ENCODE data around the gene SLC25A36.
"Not testable (repeated sequence)": the region's sequence is repeated elsewhere in the genome, so short reads cannot be mapped to it uniquely, and the experiment has no call there.

SLC25A36 gene

DNA sequence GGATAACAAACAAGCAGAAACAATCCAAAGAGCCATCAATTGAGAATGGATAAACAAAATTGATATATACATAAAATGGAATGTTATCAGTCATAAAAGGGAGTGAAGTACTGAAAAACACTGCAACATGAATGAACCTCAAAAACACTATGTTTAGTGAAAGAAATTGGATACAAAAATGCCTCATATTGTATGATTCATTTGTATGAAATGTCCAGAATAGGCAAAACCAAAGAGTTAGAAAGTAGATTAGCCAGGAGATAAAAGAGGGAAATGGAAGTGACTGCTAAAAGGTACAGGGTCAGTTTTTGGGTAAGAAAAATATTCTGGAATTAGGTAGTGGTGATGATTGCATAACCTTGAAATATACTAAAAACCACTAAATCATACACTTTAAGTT is 9.8 kb upstream of the SLC25A36 start:
- DNase-seq (ENCODE audit: low read depth), result no peak

DNA sequence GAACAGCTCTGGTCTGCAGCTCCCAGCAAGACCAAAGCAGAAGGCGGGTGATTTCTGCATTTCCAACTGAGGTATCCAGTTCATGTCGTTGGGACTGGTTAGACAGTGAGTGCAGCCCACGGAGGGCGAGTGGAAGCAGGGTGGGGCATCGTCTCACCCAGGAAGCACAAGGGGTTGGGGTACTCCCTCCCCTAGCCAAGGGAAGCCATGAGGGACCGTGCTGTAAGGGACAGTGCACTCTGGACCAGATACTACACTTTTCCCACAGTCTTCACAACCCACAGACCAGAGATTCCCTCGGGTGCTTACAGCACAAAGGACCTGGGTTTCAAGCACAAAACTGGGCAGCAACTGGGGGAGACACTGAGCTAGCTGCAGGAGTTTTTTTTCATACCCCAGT is 8.5 kb upstream of the SLC25A36 start:
- DNase-seq (ENCODE audit: low read depth), result no peak

DNA sequence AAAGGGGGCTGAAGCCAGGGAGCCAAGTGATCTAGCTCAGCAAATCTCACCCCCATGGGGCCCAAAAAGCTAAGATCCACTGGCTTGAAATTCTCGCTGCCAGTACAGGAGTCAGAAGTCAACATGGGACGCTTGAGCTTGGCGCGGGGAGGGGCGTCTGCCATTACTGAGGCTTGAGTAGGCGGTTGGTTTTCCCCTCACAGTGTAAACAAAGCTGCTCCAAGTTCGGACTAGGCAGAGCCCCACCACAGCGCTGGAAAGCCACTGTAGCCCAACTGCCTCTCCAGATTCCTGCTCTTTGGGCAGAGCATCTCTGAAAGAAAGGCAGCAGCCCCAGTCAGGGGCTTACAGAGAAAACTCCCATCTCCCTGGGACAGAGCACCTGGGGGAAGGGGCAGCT is 8.1 kb upstream of the SLC25A36 start:
- DNase-seq (ENCODE audit: low read depth), result no peak

DNA sequence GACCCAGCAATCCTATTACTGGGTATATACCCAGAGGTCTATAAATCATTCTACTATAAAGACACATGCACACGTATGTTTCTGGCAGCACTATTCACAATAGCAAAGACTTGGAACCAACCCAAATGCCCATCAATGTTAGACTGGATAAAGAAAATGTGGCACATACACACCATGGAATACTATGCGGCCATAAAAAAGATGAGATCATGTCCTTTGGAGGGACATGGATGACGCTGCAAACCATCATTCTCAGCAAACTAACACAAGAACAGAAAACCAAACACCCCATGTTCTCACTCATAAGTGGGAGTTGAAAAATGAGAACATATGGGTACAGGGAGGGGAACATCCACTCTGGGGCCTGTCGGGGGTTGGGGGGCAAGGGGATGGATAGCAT is 2.3 kb upstream of the SLC25A36 start:
- DNase-seq (ENCODE audit: low read depth), result not testable (repeated sequence)

DNA sequence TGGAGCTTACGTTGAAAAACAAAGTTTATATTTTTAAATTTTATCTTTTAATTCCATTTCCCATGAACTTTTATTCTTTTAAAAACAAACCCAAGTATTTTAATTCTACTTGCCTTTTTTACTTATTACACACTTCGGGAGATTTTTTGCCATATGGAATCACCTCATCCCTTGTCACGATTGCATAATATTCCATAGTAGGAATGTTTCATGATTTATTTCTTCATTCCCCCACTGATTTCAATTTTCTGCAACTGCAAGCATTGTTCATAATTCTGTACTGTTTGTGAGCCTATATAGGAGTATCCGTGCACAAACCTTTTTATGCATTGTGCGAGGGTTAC is 574 bp upstream of the SLC25A36 start:
- no peak for DNase-seq (ENCODE audit: low read depth)

DNA sequence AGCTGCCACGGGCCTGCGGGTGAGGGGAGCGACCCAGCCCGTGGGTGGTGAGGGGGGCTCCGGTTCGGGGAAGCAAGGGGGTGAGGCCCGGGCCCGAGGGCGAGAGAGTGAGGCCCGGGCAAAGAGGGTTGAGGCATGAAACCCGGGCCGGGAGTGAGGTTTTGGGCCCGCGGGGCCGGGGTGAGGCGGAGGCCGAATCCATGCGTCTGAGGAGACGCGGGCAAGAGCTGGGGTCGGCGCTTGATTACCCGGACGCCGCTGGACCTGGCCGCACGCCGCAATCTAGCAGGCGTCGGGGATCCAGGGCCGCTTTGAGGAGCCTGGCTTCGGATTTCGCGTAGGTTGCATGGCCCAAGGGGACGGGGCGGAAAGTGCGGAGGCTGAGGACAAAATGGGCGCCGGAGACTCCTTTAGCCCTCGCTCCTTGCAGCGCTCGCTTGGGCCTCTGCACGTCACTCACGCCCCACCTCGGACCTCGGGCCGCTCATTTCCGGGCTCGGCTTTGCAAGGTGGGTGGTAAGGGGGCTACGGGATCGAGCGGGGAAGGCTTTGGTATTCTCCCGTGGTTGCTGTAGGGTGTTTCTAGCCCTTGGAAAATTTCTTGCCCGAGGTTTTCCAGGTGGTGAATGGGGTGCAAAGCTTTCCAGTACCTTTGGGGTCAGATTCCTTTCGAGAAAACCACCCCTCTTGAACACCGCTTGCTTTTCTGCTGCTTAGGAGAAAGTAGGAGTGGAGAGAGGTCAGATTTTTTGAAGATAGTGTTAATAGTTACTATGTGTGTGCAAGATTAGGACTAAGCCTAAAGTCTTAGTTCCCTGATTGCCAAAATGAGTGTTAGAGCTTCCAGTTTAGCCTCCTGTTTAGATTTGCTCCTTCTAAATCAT is 827 bp downstream of the SLC25A36 start:
- DNase-seq (ENCODE audit: low read depth), result peak; percentile 21

DNA sequence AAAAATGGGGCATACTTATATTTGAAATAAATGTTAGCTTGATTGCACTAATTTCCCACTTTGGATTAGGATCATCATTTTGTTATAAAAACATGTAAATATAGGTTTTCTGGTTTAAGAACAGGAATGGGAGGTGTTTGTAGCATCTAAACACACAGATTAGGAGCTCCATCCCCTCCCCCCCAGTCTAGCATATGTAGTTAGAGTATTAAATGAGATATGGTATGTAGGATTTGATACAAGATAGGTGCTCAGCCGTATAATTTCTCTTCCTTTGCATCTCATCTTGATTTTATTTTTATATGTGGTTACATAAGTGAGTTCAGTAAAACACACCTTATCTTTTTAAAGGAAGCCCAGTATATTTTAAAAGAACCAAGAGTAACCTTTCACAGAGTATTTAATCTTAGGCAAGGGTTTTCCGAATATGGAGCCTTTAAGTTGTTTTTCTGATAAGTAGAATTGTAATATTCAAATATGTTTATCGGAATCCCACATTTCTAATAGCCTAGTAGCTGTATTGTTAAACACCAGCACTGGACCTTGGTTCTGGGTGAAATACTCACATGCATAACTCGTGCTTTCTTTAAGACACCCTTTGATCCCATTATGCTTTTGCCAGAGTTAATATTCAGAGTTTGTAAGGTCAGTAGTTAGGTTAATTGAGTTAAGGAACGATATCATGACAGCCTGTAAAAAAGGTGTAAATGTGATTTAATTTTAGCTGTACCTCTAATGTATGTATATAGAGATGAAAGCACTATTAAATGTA is 2.3 kb downstream of the SLC25A36 start:
- DNase-seq (ENCODE audit: low read depth), result no peak

DNA sequence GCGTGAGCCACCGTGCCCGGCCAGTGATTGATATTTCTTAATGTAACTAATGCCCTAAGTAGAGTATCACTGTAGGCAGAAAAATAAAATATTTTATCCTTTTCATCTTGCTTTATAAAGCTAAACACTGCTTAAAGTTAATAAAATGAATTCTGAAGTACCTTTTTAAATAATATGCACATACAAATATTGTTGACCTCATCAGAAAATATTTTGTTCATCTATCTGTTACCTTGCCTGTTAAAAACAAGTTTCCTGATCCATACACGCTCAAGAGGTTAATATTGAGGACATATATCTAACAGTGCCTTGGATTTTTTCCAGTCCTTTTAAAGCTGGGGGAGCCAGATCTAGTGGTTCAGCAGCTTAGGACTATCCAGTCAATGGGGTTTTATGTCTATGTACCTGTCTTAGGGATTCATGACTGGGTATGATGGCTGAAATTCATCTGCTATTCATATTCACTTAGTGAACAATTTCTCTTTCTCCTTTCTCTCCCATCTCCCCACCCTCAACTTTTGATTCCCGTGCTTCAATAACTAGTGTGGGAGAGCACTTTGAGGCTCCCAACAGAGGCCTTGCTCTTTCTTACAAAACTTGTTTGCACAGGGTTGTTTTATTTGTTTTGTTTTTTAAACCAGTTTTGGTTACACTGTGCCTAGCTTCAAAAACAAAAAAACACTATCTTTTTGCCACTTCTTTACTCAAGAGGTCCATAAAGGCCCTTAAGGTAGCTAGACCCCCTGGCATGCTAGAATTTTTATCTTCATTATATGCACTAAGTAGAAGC is 7.0 kb downstream of the SLC25A36 start:
- DNase-seq (ENCODE audit: low read depth), result no peak

DNA sequence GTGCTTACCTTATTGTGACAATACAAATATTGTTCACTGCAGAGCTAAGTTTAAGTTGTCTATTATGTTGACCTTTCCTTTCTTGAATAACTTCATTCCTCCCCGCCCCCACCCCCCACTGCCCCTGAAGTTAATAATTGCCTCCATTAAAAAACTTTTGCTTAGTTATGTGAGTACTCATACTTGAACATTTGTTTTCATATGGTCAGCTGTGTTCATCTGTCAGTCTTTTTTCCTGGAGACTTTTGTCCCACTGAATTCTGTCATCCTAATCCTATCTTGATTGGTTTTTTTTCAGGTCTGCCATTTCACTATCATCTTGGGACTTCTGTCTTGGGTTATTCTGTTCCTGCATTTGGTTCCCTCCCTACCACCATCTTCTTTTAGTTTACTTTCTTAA is 8.5 kb downstream of the SLC25A36 start:
- no peak for DNase-seq (ENCODE audit: low read depth)

DNA sequence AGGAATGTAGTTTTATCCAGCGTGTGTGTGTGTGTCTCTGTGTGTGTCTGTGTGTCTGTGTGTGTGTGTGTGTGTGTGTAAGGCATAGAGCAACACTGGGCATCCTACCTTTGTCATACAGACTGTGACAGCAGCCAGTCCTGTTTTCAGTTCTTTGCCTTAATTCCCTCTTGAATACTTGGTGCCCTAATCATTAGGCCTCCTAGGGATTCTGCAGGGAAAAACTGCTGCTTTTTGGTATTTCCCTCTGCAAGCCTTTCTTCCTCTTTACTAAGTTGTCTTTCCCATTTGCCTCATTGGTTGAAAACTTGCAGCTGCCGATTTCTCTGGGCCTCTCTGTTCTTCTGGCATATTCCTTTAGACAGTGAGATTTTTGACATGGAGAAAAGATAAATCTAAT is 9.2 kb downstream of the SLC25A36 start:
- DNase-seq (ENCODE audit: low read depth), result no peak

DNA sequence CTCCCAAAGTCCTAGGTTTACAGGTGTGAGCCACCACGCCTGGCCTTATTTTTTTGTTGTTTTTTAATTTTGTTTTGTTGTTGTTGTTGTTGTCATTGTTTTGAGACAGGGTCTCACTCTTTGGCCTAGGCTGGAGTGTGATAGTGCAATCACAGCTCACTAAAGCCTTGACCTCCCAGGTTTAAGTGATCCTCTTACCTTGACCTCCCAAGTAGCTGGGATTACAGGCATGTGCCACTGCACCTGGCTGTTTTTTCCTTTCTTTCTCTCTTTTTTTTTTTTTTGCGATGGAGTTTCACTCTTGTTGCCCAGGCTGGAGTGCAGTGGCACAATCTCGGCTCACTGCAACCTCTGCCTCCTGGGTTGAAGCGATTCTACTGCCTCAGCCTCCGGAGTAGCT is 10.1 kb downstream of the SLC25A36 start:
- DNase-seq (ENCODE audit: low read depth), result not testable (repeated sequence)

DNA sequence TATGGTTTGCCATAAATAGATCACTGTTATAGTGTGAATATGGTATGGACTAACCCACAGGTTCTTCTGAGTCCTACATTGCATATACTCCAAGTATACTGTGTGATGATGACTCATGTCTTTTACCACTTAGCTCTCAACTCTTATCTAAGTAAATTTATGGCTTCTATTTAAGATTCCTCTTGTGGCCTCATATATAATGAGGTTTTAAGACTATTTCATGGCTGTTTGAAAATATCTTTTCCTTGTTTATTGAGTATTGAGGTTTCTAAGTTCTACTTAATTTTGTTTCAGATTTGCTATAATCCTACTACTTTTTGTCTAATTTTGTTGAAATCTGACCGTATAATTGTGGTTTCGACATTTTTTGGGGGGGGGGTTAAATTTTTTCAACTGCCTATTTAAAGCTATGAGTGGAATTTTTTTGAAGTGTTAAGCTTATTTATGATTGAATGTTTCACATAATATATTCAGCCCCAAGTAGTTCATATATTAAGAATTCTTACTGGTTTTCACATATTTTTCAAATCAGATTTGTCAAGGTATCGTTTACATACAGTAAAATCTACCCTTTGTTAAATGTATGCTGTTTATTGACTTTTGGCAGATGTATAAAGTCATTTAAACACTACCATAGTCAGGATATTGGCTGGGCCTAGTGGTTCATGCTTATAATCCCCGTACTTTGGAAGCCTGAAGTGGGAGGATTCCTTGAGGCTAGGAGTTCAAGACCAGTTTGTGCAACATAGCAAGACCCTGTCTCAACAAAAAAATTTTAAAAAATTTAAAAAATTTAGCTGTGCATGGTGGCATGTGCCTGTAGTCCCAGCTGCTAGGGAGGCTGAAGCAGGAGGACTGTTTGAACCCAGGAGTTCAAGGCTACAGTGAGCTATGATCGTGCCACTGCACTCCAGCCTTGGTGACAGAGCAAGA is 11.7 kb downstream of the SLC25A36 start:
- DNase-seq (ENCODE audit: low read depth), result no peak

DNA sequence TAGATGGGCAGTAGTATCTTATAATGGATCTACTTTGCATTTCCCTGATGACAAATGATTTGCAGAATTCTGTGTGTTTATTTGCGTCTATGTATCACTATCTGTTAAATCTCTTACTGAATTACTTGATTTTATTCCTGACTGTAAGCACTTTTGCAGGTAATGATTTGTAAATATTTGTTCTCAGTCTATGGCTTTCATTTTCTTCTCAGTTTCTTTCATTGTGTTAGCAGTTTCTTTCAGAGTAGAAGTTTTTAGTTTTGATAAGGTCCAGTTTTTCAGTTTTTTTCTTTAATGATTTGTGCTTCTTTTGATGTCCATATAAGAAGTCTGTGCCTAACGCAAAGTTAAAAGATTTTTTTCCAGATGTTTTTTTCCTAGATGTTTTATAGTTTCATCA is 12.9 kb downstream of the SLC25A36 start:
- no peak for DNase-seq (ENCODE audit: low read depth)

DNA sequence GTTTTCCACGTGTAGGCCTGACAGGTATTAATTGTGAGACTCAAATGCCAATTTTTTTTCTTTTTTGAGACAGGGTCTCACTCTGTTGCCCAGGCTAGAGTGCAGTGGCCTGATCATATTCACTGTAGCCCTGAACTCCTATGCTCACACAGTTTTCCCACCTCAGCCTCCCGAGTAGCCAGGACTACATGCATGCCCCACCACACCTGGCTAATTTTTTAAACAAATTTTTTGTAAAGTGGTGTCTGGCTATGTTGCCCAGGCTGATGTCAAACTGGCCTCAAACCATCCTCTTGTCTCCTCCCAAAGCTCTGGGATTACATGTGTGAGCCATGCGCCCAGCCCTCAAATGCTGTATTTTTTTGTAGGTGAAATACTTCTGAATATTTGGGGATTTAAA is 14.0 kb downstream of the SLC25A36 start:
- no peak for DNase-seq (ENCODE audit: low read depth)

DNA sequence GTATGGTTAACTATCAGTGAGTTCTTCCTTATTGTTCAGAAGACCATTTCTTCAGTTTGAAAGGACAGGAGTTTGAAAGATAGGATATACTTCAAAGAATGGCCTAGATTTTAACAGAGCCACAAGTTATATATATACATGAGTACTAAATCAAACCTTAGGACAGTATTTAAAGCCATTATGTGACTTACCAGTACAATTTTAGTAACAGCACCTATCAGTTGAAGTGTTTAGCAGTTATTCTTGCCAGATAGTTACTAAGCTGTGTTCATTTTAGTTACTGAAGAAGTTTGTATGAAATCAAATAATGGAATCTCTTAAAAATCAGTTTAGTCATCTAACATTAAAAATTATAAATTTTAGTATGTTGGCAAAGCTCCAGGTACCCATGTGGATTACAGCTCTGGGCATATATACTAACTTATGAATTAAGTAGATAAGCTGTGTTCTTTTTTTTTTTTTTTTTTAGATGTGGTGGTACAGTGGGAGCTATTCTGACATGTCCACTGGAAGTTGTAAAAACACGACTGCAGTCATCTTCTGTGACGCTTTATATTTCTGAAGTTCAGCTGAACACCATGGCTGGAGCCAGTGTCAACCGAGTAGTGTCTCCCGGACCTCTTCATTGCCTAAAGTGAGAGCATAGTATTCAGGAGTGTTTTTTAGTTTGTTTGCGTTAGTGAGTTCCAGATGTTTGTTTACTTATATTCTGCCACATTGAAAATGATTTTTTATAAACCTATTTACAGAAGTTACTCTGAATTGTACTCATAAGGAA is 14.6 kb downstream of the SLC25A36 start:
- DNase-seq (ENCODE audit: low read depth), result no peak

DNA sequence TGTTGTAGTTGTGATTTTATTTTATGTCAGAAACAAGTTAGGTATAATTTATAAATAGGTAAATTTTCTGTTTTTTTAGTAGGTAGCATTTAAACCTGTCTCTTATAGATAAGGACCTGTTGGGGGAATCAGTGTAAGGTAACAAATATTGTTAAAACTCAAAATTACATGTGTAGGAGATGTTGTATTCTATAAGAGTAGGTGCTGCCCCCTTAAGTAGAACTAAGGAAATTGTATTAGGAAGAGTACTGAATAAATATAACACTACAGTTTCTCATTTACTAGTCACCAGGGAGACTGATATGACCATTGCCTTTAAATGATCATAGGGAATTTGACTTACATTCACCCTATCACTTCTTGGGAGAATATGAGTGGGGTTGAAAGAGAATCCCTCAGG is 31.2 kb downstream of the SLC25A36 start:
- no peak for DNase-seq (ENCODE audit: low read depth)

DNA sequence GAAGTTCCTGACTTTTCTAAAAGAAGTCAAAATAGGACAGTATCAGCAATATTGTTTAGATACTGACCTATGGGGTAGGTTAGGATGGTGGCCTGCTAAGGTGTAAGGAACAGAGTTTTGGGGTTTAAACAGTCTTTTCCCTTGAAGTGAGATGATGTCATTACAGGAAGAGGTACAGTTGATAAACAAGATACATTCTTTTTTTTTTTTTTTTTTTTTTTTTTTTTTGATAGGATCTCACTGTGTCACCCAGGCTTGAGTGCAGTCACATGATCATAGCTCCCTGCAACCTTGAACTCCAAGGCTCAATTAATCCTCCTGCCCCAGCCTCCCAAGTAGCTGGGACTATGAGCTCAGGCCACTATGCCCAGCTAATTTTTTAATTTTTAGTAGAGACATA is 33.3 kb downstream of the SLC25A36 start:
- no peak for DNase-seq (ENCODE audit: low read depth)

DNA sequence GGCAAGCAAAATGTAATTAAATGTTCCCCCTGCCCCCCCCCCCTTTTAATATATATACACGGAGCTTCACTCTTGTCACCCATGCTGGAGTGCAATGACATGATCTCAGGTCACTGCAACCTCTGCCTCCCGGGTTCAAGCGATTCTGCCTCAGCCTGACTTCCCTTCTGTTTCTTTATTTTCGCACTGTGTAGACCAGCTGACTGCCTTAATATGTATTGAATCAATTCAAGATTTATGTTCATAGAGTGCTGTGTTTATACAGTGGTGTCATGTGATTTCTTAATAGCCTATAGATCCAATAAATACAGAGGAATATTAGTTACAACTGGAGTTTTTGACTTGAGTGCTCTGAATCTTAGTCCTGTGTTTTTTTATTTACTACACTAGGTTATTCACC is 39.0 kb downstream of the SLC25A36 start:
- no peak for DNase-seq (ENCODE audit: low read depth)

DNA sequence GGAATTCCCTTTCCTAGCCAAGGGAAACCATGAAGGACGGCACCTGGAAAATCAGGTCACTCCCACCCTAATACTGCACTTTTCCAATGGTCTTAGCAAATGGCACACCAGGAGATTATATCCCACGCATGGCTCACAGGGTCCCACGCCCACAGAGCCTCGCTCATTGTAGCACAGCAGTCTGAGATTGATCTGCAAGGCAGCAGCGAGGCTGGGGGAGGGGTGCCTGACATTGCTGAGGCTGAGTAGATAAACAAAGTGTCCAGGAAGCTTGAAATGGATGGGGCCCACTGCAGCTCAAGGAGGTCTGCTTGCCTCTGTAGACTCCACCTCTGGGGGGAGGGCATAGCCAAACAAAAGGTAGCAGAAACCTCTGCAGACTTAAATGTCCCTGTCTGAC is 46.2 kb downstream of the SLC25A36 start:
- not testable (repeated sequence) for DNase-seq (ENCODE audit: low read depth)

DNA sequence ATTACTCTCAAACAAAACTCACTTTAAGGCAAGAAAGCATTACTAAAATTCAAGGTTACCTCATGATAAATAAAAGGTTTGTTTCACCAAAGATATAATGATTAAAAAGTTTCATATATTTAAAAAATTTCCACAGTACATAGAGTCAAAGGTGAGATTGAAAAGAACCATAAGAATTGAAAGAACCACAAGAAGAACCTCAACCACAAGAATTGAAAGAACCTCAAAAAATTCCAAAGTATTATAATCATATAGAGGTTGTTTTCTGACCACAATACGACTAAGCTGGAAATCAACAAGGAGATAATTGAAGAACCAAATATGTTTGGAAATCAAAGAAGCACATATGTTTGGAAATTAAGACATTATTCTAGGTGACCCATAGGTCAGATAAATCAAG is 52.7 kb downstream of the SLC25A36 start:
- no peak for DNase-seq (ENCODE audit: low read depth)

DNA sequence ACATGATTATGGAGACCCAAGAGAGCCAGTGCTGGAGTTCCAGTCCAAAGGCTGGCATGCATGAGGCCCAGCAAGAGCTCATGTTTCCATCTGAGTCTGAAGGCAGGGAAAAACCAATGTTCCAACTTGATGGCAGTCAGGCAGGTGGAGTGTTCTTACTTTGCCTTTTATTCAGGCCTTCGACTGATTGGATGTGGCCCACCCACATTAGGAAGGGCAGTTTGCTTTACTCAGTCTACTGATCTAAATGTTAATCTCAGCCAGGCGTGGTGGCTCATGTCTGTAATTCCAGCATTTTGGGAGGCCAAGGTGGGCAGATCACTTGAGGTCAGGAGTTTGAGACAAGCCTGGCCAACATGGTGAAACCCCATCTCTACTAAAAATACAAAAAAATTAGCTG is 53.2 kb downstream of the SLC25A36 start:
- DNase-seq (ENCODE audit: low read depth), result not testable (repeated sequence)
